SHP77 (cell line): Measurements from ENCODE around the gene WDR17.

Experiments used
- DNase-seq, 2 experiments: peaks; one replicate each; lab custom pipeline; 2025; lab: John Stamatoyannopoulos, UW

Gene WDR17

DNA sequence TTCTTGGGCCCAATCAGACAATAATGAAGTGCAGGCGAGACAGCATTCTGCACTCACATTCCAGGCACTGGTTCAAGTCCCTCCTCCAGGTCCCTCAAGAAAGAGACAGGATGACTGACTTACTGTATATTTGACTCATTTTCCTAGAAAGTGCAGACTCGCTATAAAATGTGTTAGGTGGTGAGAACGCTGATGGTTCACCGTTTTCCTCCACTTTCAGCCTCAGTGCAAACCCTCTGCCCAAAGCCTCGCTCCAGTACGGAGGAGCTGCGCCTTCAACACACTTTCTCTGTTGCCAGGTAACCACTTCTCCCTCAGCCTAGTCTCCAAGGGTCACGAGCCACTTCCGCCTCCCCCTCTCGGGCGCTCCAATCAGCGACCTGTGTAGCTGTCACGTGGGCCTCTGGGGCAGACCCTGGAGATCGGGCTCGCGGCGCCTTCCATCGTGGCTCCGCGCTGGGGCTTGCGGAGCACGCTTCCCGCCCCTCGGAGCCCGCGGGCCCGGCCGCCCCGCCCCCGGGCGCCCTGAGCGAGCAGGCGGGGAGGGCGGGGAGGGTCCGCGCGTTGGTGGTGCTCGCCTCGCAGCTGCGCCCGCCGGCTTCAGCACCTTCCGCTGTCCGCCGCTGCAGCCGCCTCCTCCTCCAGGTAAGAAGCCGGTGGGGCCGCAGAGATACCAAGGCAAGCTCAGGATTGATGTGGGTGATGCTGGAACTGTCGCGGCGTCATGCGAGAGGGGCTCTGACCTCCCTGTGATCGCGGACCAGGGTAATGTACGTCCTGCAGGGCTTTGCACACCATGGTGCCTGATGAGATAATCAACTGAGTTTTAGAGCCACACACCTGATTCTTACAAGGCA lies at the start of gene WDR17:
TSS of gene WDR17 (plus strand) at position 407 of the 857 bp plus-strand sequence. CDS start 45,740 bp downstream, outside the sequence.
- DNase-seq, result peak; percentile 82 to 87

DNA sequence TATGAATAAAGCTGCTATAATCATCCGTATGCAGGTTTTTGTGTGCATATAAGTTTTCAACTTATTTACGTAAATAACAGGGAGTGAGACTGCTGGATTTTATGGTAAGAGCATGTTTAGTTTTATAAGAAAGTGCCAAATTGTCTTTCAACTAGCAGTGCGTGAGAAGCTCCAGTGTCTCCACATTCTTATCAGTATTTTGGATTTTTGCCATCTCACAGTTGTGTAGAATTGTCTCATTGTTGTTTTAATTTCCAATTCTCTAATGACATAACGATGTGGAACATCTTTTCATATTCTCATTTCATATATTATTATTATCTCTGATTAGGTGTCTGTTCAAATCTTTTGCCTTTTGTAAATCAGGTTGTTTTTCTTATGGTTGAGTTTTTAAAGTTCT lies 49.0 kb upstream of the WDR17 start:
- no peak for DNase-seq

DNA sequence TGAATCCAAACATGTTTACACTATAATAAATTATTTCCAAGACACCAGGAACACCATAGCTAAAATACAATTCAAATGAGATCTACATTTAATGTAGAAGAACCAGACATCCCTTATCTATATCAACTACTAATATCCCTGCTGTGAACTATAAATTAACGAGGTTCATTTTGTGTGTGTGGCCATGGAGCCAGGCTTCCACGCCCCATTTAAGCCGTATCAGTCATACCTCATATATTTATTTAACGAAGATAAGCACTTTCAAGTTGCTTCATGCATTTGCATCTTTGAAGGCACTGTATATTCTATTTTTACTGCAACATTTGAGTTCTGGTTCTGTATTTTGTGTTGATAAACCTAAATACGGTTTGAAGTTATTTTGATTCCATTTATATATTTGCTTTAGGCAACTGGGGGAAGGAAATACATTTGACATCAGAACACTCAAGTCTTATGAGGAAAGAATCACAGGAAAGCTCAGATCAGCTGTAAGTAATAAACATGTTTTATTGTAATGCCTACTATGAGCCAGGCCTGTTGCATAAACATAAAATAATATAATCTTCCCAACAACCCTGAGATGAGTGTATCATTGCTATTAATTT lies 45.1 kb upstream of the WDR17 start:
- DNase-seq, result no peak

DNA sequence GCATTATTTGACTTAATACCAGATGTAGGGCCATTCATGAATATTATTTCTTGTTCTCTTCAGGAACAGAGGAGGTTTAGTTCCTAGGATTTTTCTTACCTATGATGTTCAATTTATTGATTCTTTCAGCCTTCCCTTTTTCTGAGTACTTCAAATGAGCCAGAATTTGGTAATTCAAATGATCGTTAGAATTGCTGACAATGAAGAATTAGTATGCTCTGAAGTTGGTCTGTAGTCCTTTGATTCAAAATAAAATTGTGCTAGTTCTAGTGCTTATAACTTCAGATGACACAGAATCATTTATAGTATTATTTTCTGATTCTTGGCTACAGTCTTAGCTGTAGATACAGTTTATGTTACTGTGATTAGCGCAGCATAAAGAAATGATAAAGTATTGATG lies 35.2 kb upstream of the WDR17 start:
- no peak for DNase-seq

DNA sequence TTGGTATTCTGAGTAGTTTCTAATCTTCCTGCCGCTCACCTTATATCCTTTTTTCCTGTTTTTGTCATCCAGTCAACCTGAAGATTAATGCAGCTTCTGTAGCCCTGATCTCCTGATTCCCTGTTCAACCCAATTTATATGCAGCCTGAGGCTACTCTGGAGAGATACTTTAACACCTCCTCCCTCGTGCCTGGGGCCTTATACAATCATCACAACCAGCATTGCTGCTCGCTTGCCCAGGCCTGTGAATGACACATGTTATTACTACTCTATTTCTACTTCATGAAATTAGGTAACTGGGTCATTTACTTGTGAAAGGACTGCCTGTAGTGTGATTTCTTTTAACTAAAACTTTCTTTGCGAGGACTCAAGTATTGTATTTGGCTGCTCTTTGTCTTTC lies 33.7 kb upstream of the WDR17 start:
- no peak for DNase-seq

DNA sequence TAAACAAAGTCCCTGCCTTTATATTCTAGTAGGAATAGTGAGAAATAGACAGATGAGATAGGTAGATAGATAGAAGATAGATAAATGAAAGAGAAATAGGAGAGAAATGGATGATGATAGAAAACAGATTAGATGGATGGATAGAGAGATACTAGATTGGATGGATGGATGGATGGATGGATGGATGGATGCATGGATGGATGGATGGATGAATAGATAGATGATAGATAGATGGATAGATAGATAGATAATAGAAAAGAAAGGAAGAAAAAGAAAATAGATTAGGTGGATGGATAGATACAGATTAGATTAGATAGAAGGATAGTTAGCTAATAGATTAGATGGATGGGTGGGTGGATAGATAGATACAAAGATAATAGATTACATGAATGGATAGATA lies 33.2 kb upstream of the WDR17 start:
- no peak for DNase-seq

DNA sequence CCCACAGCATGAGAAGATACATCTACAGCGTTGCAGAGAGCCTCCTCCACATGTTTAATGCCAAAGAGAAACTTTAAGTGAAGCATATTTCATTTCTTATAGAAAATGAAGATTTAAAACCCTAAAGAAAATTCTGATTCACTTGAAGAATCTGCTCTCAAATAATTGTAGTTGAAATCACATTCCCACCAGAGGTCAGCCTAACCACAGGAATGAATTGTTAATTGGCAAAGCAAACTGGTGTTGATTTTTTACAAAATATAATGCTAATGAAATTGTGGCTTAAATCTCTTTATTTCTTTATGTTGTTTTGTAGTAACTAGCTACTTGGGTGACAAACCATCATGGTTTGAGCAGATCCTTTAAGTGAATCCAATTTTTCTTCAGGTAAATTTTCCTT lies 31.1 kb upstream of the WDR17 start:
- DNase-seq, result peak in 1 of 2 experiments; percentile 2

DNA sequence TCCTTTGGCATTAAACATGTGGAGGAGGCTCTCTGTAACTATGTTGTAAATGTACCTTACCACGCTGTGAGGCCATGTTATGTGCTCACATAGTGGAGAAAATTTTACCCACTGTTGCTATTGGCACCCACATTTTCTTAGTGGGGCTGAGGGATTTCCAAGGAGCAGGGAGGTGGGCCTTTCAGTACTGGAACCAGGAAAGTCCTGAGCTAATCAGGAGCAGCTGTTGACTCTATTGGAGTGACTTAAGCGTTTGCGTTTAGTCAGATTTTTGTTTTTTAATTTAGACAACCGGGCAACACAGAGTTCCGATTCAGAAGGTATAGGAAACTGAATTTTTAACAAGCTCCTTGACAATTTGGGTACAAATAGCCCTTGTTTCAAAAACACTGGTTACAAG lies 30.7 kb upstream of the WDR17 start:
- DNase-seq, result no peak

DNA sequence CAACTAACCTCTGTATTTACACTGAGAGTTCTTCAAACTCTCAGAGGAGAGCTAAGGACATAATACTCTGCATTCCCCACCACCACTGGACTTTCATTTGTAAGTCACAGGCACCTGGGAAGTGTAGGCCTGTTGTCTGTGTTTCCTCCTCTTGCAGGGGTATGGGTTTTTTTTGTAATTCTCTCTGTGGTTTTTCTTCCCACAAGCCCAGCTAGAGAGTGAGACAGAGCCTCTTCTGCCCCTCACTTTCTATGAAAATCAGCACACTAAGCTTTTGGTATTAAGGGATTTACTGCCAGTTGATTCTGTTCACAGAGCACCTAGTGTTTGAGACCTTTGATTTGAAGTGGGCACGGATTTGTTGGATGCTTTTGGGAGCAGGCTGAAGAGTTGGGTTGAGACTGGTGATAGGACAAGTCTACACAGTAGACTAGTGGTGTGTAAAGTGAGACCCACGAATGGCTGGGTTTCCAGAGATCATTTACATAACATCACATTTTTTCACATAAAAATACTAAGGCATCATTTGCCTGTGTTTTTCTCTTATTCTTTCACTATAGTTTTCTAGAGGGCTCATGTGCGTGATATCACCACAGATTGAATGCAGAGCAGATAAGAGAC lies 28.9 kb upstream of the WDR17 start:
- DNase-seq, result no peak

DNA sequence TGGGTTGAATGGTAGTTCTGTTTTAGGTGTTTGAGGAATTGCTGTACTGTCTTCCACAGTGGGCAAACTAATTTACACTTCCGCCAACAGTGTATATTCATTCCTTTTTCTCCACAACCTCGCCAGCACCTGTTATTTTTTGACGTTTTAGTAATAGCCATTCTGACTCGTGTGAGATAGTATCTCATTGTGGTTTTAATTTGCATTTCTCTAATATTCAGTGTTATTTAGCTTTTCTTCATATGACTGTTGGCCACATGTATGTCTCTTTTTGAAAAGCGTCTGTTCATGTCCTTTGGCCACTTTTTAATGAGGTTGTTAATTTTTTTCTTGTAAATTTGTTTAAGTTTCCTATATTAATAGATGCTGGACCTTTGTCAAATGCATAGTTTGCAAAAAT lies 26.9 kb upstream of the WDR17 start:
- DNase-seq, result no peak

DNA sequence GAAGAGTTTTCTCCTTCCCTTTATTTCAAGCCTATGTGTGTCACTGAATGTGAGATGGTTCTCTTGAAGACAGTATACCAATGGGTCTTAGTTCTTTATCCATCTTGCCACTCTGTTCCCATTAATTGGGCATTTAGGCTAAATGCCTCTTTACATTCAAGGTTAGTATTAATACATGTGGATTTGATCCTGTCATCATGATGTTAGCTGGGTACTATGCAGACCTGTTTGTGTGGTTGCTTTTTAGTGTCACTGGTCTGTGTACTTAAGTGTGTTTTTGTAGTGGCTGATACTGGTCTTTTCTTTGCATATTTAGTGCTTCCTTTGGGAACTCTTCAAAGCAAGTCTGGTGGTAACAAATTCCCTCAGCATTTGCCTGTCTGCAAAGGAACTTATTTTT lies 23.4 kb upstream of the WDR17 start:
- no peak for DNase-seq

DNA sequence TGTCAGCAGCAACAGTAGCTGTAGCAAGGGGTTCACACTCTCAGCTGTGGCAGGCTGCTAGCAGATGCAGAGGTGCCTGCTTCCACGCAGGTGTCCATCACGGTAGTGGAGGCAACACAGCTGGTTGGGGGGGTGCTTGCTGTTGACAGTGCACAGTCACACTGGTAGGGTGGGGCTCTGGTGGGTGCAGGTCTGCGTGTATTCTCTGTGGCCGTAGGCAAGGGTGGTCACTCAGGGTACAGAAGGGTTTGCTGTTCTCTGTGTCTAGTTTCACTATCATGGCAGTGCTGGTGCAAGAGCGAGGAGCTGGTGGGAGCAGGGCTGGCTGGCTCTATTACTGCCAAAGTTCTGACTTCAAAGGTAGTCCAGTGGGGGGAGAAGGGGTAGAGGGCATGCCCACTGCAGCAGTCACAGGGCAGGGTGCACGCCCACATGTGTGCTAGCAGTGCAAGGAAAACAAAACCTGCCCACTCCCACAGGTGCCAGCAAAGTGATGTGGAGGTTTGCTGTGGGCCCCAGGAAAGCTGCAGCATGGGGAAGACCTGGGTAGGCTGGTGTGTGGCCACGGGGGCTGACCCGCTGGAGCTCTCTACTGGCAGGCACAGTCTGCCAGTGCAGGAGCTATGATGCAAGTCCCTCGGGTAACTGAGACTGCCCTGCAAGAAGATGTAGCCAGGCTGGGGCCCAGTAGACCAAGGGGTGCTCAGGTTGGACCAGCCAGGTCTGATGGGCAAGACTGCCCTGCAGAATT lies 21.6 kb upstream of the WDR17 start:
- DNase-seq, result no peak

DNA sequence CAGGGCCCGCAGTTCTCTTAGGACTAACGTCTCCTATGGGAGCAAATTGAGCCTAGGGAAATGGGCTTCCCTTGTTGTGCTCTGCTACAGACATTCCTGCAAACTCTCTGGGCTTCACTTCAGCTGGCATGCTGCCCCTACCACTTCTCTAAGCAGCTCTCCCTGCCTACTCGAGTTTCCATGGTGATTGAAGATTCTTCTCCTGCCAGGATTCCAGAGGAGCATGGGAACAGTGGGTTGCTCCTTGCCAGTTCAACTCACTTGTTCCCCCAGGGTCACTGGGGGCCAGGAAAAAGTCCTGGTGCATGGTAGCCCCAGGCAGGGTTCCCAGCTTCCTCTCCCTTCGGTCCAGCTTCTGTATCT lies 21.1 kb upstream of the WDR17 start:
- DNase-seq, result no peak

DNA sequence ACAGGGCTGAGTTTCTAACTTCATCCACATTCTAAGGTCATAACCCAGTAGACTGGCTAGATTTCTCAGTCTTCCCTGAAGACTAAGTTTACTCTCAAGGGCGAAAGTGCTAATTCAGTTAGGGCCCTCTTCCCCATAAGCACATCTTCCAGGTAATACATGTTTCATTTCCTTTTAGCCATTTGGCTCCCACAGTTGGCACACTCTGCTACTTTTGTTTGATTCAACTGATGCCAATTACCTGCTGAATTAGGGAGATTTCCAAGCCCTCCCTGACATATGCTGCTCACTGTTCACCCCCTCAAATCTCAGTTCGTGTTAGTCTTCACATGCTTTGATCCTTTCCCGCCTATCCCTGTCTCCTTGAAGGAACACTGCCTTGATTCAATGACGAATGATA lies 17.0 kb upstream of the WDR17 start:
- DNase-seq, result no peak

DNA sequence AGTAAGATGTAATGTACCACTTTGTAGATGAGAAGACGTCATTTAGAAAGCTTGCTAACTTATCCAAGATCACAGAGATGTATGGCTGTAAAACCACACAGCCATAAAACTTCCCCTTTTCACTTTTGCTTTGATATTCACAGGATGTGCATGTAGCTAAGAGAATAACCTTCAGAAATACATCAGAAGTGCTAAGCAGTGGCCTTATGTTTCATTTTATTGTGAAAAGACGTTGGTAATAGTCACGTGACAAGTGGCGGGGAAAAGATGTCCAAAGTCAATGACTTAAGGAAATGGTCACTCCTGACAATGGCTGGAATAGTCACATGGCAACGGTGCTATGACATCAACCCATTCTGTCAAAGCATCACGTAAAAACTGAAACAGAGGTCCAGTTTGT lies 12.9 kb upstream of the WDR17 start:
- no peak for DNase-seq

DNA sequence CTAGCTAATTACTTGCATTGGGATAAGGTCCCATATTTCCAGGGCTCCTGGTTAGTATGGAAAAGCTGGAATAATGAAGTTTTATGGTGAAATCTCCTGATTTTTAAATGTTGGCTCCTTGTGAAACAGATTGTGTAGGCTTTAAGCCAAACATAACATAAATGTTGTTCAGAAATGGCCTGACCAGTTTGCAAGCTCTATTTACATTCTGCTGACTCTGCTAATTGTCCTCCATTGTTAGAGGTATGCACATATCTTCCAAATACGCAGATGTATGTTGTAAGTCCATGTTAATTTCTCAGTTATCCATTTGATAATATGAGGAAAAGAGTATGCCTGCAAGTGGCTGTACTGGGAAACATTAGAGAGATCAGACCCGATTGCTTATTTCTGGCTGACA lies 11.9 kb upstream of the WDR17 start:
- DNase-seq, result no peak

DNA sequence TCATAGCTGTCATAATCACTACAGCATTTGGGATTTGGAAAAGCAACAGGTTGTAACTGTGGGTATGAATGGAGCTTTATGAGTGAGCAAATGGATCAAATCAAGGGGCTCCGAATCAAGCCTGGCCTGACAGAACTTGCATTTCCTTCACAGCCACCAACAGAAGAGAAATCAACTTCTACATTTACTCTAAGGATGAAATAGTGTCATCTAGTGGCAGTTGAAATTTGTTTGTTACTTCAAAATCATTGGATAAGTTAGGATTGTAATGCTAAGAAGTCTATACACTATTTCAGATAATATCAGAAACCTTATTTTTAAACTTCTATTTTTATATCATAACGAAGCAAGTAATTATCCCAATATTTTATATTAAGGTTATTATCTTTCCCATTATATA lies 10.7 kb upstream of the WDR17 start:
- no peak for DNase-seq

DNA sequence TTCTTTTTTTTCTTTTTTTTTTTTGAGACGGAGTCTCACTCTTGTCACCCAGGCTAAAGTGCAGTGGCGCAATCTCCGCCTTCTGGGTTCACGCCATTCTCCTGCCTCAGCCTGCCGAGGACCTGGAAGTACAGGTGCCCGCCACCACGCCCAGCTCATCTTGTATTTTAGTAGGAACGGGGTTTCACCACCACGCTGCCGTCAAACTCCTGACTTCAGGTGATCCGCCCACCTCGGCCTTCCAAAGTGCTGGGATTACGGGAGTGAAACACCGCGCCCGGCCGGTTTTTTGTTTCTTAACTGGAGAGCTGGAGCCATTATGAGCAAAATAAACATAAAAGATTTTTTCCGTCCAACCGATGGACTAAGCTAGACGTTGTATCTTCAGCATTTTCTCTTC lies 1.9 kb upstream of the WDR17 start:
- no peak for DNase-seq

DNA sequence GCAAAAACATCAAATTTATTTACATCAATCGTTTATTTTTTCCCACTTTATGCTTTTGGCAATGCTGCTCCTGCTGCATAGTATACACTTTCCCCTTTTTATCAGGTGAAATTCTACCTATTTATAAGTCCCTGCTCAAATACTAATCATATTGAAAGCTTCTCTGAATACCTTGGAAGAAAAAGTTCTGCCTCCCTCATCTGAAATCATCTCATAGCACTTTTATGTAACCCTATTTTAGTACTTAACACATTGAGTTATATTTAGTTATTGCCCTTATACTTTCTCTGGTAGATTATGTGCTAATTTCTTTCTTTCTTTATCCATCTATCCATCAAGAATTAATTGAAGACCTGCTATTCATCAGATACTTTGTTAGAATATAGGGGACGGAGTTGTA lies 1.1 kb upstream of the WDR17 start:
- no peak for DNase-seq

DNA sequence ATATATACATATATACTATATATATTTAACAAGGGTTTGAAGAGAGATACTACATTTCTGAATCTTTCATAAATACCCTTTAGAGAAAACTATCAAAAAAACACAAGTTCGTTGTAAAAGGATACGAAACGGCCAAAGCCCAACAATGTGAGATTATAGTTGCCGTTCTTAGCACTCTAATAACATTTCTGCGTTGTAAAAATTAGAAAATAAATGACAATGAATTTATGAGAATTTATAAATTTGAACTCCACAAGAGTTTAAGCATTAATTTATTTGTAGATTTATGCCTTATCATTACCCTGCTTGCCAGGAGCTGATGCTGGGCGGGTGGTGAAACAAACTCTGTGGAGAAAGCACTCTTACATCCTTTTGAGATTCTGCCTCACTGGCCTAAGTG lies 1.1 kb downstream of the WDR17 start:
- no peak for DNase-seq

DNA sequence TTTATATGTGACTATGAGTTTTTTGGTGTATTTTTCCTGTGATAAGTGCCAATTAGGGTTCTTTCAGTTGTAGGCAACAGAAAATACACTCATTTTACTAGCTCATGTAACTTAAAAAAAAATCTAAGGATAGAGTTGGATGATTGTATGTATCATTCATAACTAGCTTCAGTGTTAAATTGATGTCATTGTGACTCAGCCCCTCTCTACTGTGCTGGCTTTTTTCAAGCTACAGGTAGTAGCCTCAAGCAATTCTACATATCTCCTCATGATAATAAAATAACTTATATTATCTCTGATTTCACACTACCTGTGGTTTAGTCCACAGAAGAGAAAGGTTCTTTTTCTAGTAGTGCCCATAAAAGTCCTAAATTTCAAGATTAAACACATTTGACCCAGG lies 11.9 kb downstream of the WDR17 start:
- no peak for DNase-seq

DNA sequence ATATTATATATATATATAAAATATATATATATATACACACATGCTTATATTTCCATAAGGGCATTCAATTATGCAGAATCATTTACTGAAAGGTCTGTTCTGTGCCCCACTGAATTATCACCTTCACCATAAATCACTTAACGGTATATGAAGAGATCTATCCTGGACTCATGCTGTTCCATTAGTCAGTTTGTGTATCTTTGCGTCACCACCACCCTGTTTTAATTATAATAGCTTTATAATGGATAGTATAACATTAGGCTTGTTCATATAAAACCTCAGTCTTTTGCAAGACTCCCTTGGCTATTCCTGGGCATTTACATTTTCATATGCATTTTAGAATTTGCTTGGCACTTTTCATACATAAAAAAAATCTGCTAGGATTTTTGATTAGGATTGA lies 19.1 kb downstream of the WDR17 start:
- no peak for DNase-seq

DNA sequence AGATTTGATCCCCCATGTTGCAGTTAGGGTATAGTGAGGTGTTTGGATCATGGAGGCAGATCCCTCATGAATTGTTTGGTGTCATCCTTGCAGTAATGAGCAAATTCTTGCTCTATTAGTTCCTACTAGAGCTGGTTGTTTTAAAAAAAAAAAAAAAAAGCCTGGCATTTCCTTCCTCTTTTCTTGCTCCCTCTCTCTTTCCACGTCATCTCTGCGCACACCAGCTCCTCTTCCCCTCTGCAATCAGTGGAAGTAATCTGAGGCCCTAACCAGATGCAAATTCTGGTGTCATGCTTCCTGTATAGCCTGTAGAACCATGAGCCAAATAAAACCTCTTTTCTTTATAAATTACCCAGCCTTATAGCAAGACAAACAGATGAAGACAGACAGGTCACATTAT lies 24.5 kb downstream of the WDR17 start:
- no peak for DNase-seq
